GM12873 (cell line): ENCODE measurements around the gene SLC23A1.

Experiments
- TF ChIP-seq, protein P1 (sequence below): IDR thresholded peaks from 2 replicates; pipeline ENCODE4 v1.5.1; 2012; ENCODE audit warnings: low read depth, mild to moderate bottlenecking, moderate library complexity, low read length, control low read depth; ENCODE audit not compliant: insufficient read depth; ENCODE audit errors: missing control alignments

The SLC23A1 gene

GRCh38 chr5:139396691-139397090 lies 13.6 kb upstream of the SLC23A1 start:
- TF ChIP-seq, protein P1, sequence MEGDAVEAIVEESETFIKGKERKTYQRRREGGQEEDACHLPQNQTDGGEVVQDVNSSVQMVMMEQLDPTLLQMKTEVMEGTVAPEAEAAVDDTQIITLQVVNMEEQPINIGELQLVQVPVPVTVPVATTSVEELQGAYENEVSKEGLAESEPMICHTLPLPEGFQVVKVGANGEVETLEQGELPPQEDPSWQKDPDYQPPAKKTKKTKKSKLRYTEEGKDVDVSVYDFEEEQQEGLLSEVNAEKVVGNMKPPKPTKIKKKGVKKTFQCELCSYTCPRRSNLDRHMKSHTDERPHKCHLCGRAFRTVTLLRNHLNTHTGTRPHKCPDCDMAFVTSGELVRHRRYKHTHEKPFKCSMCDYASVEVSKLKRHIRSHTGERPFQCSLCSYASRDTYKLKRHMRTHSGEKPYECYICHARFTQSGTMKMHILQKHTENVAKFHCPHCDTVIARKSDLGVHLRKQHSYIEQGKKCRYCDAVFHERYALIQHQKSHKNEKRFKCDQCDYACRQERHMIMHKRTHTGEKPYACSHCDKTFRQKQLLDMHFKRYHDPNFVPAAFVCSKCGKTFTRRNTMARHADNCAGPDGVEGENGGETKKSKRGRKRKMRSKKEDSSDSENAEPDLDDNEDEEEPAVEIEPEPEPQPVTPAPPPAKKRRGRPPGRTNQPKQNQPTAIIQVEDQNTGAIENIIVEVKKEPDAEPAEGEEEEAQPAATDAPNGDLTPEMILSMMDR: no peak

DNA sequence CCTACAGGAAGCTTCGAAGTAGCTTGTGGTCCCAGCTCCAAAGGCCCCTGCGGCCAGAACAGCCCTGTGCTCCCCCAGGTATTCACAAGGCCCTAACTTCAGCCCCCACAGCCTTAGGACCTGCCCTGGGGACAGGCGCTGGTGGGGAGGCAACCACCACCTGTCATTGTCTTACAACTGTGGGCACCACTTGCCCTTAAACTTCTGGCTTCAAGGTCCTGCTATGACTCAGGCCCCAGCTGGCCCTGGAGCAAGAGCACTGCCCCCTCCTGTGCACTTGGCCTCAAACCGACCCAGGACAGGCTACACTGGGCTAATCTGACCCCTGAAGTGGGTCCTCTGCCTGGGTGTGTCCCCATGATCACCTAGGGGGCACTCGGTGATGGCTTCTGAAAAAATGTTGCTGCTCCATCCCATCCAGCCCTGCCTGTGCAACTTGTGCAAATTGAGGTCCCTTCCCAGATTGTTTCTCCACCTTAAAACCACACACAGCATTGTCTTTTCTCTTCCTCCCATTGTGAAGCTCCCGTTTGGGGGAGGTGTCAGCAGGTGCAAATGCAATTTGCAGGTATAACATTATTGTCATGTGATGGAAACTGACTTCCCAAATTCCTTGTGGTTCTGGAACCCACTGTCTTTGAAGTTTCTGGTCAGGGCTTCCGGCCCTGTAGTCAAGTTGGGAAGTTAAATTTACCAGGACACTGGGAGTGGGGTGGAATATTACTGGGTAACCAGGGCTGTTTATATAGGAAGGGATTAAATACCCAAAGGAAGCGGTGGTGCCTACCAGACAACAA lies 12.9 kb upstream of the SLC23A1 start:
- TF ChIP-seq, protein P1: no peak

- TF ChIP-seq, protein P1: no peak
These were observed 11.8 kb upstream of the SLC23A1 start, which contains the start of gene PROB1 for GRCh38 chr5:139394654-139395566. TSS of gene PROB1 (minus strand) at chr5:139395104. CDS start at chr5:139395081, 23 bp downstream.

DNA sequence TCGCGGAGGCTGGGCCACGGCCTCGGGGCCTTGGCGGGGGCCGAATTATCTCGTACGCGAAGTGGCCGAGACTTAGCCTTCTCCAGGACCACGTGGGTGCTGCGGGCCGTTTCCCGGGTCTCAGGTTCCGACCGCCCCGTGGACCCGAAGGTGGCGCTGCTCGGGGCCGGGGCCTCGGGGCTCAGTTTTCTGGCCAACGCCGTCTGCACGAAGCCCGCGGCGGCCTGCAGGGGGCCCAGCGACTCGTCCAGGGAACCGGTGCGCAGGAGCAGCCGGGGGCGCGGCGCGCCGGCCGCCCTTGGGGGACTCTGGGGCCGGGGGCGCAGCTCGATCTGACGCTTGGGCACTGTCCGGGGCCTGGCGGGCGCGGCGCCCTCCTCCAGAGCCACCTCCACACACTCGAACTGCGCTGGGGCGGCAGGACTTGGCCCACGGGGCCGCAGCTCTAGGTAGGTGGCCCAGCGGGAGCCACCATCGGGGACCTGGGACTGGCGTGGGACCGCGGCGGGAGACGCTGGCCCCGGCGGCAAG lies 11.1 kb upstream of the SLC23A1 start:
- TF ChIP-seq, protein P1: peak; percentile 69

DNA sequence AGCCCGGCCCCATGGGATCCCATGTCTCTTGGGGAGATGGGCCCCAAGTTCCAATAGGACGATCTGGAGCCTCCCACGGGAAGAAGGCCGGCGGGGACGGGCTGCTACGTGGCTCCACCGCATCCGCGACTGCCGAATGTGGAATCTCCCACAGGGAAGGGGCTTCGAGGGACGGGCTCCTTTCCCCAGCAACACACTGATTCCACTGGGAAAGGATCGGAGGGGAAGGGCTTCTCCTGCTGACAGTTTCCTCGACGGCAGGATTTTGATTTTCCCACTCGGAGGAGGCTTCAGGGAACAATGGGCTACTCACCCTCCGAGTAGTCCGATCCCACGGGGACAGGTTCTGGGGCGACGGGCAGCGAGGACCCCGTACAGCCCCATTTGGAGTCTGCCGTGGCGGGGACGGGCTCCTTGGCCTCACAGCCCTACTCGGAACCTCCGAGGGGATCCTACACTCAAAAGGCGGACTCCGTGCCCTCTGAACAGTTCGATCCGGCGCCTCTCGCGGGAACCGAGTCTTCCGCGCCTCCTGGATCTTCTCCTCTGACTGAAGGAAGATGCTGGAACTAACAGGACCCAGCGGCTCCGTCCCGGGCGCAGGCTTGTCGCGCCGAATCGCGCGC lies 10.5 kb upstream of the SLC23A1 start:
- TF ChIP-seq, protein P1: no peak

DNA sequence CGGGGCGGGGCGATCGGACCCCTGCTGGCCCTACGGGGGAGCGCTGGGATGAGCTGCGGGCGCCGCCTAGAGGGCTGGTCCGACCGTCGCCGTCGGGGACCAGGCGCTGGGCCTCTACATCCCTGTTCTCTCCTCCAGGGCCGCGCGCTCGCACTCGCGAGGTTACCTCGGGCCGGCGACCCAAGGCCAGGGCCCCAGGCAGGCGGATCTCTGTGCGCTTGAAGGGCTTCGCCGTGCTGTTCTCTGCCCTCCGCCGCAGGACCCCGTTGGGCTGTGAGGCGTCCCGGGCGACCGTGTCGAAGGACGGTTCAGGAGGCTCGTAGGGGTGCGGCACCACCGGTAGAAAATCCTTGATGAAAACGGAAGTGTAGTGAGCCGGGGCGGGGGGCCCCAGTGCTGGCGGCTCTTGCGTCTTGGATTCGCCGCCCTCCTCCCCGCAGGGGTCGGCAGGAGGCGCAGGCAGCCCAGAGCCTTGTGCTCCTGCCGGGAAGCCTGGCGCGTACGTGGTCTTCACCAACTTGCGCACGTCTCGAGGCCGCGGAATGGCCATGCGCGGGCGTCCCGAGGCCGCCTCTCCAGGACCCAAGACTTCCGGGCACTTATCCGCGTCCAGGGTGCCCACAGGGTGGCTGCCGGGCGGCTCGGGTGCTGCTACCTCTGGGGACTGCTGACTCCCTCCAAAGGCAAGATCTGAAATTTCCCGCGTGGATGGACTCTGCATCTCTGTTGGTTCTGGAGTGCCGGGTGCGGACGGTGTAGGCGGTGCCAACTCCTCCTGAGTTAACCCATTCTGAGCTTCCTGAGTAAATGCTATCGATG lies 9.8 kb upstream of the SLC23A1 start:
- TF ChIP-seq, protein P1: peak; percentile 96
